Measurements from ENCODE around the gene WDR35.
A peak's percentile ranks its signal among the peaks of the same experiment; 100 is the strongest.

Gene WDR35

DNA sequence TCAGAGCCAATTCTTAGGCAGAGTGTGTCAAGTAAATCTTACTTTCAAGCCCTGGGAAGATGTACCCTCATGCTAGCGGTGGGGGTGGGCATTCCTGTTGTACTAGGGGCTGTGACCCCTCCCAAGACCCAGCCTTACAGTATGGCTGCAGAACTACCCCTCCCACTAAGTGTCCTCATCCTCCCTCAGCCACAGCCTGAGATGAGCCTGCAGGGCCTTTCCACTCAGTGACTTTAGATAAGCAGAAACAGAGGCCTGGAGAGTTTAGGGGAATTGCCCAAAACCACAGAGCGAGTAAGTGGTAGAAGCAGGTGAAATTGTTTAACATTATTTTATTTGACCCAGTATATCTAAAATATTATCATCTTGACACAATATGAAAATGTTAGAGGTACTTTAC lies 124.8 kb downstream of the WDR35 start:
- no peak for DNase-seq

DNA sequence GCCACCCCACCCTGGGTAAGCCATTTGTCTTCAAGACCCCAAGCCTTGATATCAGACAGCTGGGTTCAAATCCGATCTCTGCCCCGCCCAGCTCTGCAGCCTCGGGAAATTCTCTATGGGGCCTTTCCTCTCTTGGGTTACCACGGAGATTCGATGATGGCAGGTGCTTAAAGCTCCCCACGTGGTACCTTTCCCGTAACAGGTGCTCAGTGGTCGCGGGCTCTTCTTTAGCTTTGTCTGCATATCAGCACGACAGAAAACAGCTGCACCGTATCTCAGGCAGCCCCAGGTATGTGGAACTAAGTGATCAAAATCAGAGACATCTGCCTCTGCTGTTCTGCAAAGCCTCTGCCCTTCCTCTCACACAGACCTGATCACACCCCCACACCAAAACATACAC lies 125.5 kb downstream of the WDR35 start:
- DNase-seq: no peak

DNA sequence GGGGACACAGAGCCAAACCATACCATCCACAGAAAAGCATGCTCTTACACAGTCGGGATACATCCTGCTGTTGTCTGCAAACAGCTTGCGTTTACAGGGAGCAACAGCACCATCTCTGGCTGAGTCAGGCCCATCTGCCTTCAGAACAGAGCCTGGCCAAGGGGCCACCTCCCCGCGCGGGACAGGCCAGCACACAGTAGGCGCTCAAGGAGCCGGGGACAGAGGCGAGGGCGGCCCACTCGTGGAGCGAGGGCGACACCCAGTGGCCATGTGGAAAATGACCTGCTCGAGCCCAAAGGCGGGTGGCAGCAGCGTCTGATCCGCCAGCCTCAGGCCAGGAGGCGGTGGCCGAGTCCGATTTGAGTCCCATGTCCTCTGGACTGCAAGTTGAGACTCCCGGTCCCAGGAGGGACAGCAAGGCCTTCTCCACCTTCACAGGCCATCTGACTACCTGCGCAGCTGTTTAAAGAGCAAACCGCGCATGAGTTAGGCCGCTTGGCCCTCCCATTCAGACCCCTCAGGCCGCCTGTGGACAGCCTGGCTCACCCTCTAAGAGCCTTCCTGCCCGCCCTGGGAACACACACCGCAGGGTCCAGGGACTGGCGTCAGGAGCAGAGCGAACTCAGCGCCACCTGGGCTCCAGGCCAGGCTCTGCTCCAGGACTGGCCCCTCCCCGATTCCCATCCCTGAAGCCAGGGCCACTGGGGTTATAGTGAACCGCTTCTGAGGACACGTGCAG lies 126.4 kb downstream of the WDR35 start:
- peak in 1 of 2 experiments; percentile 15 for DNase-seq

DNA sequence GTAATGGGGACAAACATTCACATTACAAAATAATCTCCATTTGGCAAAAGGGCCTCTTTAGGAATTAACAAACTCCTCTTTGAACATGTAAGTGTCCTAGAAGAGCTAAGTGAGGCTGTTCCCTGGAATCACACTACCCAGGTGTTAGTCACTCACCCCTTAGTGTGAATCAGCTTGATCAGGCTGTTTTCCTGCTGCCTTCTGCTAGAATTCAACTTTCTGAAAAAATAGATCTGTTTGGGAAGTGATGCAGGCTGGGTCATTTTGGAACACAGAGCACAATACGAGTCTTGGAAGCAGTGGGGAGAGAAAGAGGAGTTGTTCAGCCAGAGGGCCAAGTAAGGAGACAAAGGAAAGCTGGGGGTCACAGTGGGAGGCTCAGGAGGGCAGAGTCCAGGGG lies 128.1 kb downstream of the WDR35 start:
- no peak for DNase-seq

Data from NCI-H2081 (cell line).